Activated naive CD4-positive, alpha-beta T cell treated with anti-CD3 and anti-CD28 coated beads for 36 hours (primary cell): ENCODE results near the gene DDT. TPM values are rescaled to one million over a fixed set of nuclear protein-coding genes. Genes with fewer than 3 reads are reported as not detected.
"Not testable (repeated sequence)": the region's sequence is repeated elsewhere in the genome, so short reads cannot be mapped to it uniquely, and the experiment has no call there.

ENCODE experiments used
- CTCF ChIA-PET: fragments of 350-600 bp; sonication (Branson Sonifier 250); formaldehyde crosslinking; loops from one replicate; lab custom pipeline; 2021; ENCODE audit warnings: antibody characterized with exemption; lab: Charles Lee
- DNase-seq: peaks from one replicate; pipeline ENCODE4 v3.0.0-alpha.2; 2020
- H3K27ac Mint-ChIP-seq: one replicate; pipeline ENCODE4 v1.8.0; 2021; ENCODE audit warnings: mild to moderate bottlenecking, mixed read lengths
- H3K27me3 Mint-ChIP-seq: one replicate; pipeline ENCODE4 v1.8.0; 2021; ENCODE audit warnings: low read depth, mixed read lengths
- H3K36me3 Mint-ChIP-seq: one replicate; pipeline ENCODE4 v1.8.0; 2021; ENCODE audit warnings: low read depth, mixed read lengths
- H3K4me1 Mint-ChIP-seq: one replicate; pipeline ENCODE4 v1.8.0; 2021; ENCODE audit warnings: low read depth, mixed read lengths
- H3K4me3 Mint-ChIP-seq: one replicate; pipeline ENCODE4 v1.8.0; 2021; ENCODE audit warnings: mild to moderate bottlenecking, moderate library complexity, mixed read lengths
- H3K9me3 Mint-ChIP-seq: one replicate; pipeline ENCODE4 v1.8.0; 2021; ENCODE audit warnings: mixed read lengths
- intact Hi-C: fragments of 100-400 bp; cut with micrococcal nuclease; formaldehyde crosslinking; loops from one replicate; pipeline ENCODE4 v1.15.1; 2023
- total RNA-seq, 2 experiments: library from RNA; stranded (reverse); gene quantifications; one replicate each; pipeline ENCODE4 v1.2.3, GENCODE V29; 2021

The DDT gene
- total RNA-seq, 2 experiments from 2014 or later: 107 to 125 TPM

DNA sequence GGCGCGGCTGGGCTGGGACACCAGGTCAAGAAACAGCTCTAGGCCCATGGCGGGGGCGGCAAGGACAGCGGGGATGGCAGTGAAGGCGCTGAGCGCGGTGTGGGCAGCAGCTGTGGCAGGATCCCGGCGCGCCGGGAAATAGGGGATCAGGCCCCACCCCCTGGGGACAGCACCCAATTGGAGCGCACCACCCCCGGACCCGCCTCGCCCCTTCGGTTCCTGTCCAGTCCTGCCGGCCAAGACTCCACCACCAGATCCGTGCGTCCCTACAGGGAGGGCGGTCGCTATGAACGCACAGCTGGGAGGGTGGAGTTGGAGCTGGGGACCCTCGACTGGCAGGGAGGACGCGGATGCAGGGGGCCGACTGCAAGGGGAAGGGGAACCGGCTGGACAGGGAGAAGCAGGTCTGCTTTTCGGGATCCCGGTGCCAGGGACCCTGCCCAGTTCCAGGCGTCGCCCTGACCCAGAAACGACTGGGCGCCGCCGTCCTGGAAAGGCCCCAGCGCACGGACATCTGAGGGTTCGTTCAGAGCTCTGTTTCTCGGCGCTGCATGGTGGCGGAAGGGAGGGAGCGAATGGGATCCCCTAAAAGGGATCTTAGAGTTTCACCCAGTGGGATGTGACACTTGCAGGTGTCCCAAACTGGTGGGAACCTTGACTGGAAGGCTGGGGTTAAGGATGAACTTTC is 13.0 kb downstream of the DDT start, which contains the start of gene GSTT2B:
Gene GSTT2B, minus strand, starts transcription at position 112 of the 688 bp plus-strand sequence. Its CDS starts 64 bp downstream, at position 48.
- DNase-seq, H3K9me3 Mint-ChIP-seq, H3K4me1 Mint-ChIP-seq, CTCF ChIA-PET, H3K36me3 Mint-ChIP-seq, intact Hi-C loops, H3K4me3 Mint-ChIP-seq, H3K27me3 Mint-ChIP-seq, H3K27ac Mint-ChIP-seq: not testable (repeated sequence)

GRCh38 chr22:23956301-23956900 is 17.8 kb downstream of the DDT start:
- intact Hi-C loops: loop anchor here (5.0 kb wide), 1 partner anchor 94 kb away; no protein-coding TSS in a partner anchor
- DNase-seq: peak; percentile 91
- H3K27ac Mint-ChIP-seq, H3K4me1 Mint-ChIP-seq, H3K4me3 Mint-ChIP-seq, H3K9me3 Mint-ChIP-seq, H3K36me3 Mint-ChIP-seq, H3K27me3 Mint-ChIP-seq: not testable (repeated sequence)
- CTCF ChIA-PET: interaction anchor here (0.6 to 0.7 kb wide), 2 partner anchors 94 to 278 kb away, joined by 3 to 4 read pairs; no protein-coding TSS in a partner anchor

- H3K36me3 Mint-ChIP-seq, DNase-seq, H3K9me3 Mint-ChIP-seq, H3K4me3 Mint-ChIP-seq, H3K27me3 Mint-ChIP-seq, H3K4me1 Mint-ChIP-seq, H3K27ac Mint-ChIP-seq: not testable (repeated sequence)
- CTCF ChIA-PET: interaction anchor here (0.6 to 0.7 kb wide), 2 partner anchors 93 to 278 kb away, joined by 3 to 4 read pairs; no protein-coding TSS in a partner anchor
- intact Hi-C loops: loop anchor here (5.0 kb wide), 1 partner anchor 94 kb away; no protein-coding TSS in a partner anchor
Observed at GRCh38 chr22:23955886-23956285, 18.4 kb downstream of the DDT start.

GRCh38 chr22:23954991-23955305 is 19.3 kb downstream of the DDT start:
- H3K36me3 Mint-ChIP-seq, H3K27me3 Mint-ChIP-seq, H3K4me1 Mint-ChIP-seq, H3K9me3 Mint-ChIP-seq, DNase-seq, H3K4me3 Mint-ChIP-seq, H3K27ac Mint-ChIP-seq, CTCF ChIA-PET: not testable (repeated sequence)
- intact Hi-C loops: loop anchor here (5.0 kb wide), 1 partner anchor 93 kb away; no protein-coding TSS in a partner anchor

DNA sequence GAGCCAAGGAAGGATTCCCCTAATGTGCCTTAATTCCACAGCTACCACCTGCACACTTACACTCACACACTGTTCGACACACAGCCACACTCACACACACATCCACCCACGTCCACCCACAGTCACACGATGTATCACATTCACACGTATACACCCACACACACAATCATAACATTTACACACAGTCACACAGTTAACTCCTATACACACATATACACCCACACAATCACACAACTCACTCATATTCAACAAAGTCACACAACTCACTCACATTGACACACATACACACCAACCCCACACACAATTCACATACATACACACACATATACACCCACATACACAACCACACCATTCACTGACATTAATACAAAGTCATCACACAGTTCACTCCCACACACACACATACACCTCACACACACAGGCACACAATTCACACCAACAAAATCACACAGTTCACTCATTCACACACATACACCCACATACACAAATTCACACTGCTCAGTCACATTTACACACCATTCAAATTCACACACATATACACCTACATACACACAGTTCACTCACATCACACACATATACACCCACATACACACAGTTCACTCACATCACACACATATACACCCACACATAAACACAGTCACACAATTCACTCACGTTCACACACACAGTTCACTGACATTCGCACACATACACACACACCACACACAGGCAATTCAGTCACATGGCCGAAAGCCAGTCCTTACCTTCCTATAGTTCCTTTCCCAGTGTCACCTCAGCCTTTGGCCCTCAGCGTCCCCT is 19.8 kb downstream of the DDT start:
- H3K36me3 Mint-ChIP-seq, intact Hi-C loops, H3K27me3 Mint-ChIP-seq, H3K4me3 Mint-ChIP-seq, H3K9me3 Mint-ChIP-seq, H3K27ac Mint-ChIP-seq, H3K4me1 Mint-ChIP-seq, DNase-seq, CTCF ChIA-PET: not testable (repeated sequence)

DNA sequence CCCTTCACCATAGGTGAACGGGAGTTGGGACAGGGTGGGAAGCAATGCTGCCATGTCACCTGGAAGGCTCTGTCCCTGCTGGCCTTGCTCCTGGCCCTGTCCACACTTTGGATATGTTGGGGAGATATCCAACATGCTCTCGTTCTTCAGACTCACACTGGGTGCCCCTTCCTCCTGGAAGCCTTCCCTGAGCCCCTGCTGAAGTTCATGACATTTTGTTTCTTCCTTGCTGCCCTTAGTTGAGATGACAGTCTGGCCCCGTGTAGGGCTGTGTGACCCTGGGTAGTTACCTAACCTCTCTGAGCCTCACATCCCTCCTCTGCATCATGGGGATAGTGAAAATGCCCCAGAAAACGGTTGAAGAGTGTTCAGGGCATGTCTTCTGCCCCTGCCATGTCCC is 20.8 kb downstream of the DDT start:
- H3K4me3 Mint-ChIP-seq, intact Hi-C loops, H3K36me3 Mint-ChIP-seq, CTCF ChIA-PET, H3K27me3 Mint-ChIP-seq, DNase-seq, H3K4me1 Mint-ChIP-seq, H3K27ac Mint-ChIP-seq, H3K9me3 Mint-ChIP-seq: not testable (repeated sequence)

- H3K36me3 Mint-ChIP-seq, H3K4me3 Mint-ChIP-seq, intact Hi-C loops, H3K4me1 Mint-ChIP-seq, DNase-seq, H3K27me3 Mint-ChIP-seq, H3K27ac Mint-ChIP-seq, H3K9me3 Mint-ChIP-seq, CTCF ChIA-PET: not testable (repeated sequence)
Observed at GRCh38 chr22:23952794-23953405, 21.3 kb downstream of the DDT start.

- H3K4me3 Mint-ChIP-seq, H3K9me3 Mint-ChIP-seq, H3K27me3 Mint-ChIP-seq, intact Hi-C loops, DNase-seq, H3K27ac Mint-ChIP-seq, H3K36me3 Mint-ChIP-seq, H3K4me1 Mint-ChIP-seq: not testable (repeated sequence)
- CTCF ChIA-PET: interaction anchor here (0.6 kb wide), 1 partner anchor 64 kb away, joined by 4 read pairs; no protein-coding TSS in a partner anchor
Observed at GRCh38 chr22:23951383-23951782, 22.9 kb downstream of the DDT start.

DNA sequence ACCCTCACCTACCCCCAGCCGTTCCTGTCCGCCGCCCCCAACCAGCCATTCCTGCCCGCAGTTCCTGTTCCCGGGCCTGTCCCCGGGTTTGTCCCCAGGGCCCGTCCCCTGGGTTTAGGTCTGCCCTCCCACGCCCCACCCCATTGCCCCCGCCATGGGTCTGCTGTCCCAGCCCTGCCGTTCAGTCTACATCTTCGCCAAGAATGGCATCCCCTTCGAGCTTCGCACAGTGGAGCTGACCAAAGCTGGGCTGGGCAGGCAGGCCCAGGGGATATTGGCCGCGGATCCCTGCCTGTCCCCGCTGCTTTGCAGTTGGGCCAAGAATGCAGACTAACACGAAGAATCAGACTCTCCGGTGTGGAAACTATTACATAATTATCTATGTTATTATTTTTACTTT is 24.5 kb downstream of the DDT start:
- H3K27me3 Mint-ChIP-seq, H3K36me3 Mint-ChIP-seq, intact Hi-C loops, DNase-seq, H3K4me1 Mint-ChIP-seq, H3K9me3 Mint-ChIP-seq, H3K4me3 Mint-ChIP-seq, CTCF ChIA-PET, H3K27ac Mint-ChIP-seq: not testable (repeated sequence)

- H3K27me3 Mint-ChIP-seq, H3K9me3 Mint-ChIP-seq, H3K4me1 Mint-ChIP-seq, DNase-seq, H3K36me3 Mint-ChIP-seq, intact Hi-C loops, H3K4me3 Mint-ChIP-seq, H3K27ac Mint-ChIP-seq, CTCF ChIA-PET: not testable (repeated sequence)
Observed at GRCh38 chr22:23947391-23947790, 26.9 kb downstream of the DDT start.

DNA sequence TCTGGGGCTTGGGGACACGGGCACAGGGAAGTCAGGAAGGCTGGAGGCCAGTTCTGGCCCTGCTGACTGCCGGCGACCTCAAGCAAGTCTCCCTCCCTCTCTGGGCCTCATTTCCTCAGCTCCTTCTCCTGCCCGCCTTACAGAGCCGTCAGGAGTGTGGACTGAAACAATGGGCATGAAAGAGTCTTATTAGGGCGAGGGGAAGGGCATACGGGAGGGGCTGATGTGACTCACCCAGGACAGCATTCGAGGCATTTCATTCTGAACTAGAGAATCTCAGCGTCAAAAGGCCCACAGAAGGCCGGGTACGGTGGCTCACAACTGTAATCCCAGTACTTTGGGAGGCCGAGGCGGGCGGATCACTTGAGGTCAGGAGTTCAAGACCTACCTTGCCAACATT is 34.1 kb downstream of the DDT start:
- CTCF ChIA-PET, H3K4me1 Mint-ChIP-seq, H3K27ac Mint-ChIP-seq, DNase-seq, H3K36me3 Mint-ChIP-seq, H3K9me3 Mint-ChIP-seq, H3K27me3 Mint-ChIP-seq, H3K4me3 Mint-ChIP-seq, intact Hi-C loops: not testable (repeated sequence)

DNA sequence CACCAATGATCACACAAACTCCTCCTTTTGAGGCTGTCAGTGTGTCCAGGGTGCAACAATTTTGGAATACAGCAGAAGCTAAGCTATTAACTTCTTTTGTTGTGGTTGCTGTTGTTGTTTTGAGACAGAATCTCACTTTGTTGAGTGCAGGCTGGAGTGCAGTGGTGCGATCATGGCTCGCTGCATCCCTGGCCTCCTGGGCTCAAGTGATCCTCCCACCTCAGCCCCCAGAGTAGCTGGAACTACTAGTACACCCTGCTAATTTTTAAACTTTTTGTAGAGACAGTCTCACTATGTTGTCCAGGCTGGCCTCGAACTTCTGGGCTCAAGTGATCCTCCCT is 35.3 kb downstream of the DDT start:
- Mint-ChIP-seq H3K36me3 (no peaks in the 10 kb centered on the region), H3K9me3 (no peaks in the 10 kb centered on the region), H3K27ac (no peak overlapping the region), H3K4me3 (no peak overlapping the region), H3K4me1 (no peaks in the 10 kb centered on the region), H3K27me3 (no peaks in the 10 kb centered on the region)
- no peak for DNase-seq
- intact Hi-C loops: no loop called here
- CTCF ChIA-PET: no interaction called here
